Osteoblast (primary cell): ENCODE data around the gene MDGA2. TPM values are rescaled to one million over a fixed set of nuclear protein-coding genes. Genes with fewer than 3 reads are reported as not detected.

ENCODE experiments used
- DNase-seq: peaks from one replicate; pipeline ENCODE4 v3.0.0; 2011; ENCODE audit warnings: low spot score, mixed read lengths; ENCODE audit not compliant: insufficient read length; ENCODE audit errors: missing footprints
- H2AFZ ChIP-seq: 2 replicates; pipeline ENCODE4 v1.6.0; 2011; ENCODE audit warnings: mild to moderate bottlenecking, low read length
- H3K27ac ChIP-seq: 2 replicates; pipeline ENCODE4 v1.5.1; 2011; ENCODE audit warnings: mild to moderate bottlenecking, low read depth, low read length, moderate library complexity
- H3K27me3 ChIP-seq: 2 replicates; pipeline ENCODE4 v1.6.0; 2012; ENCODE audit warnings: mild to moderate bottlenecking, control low read depth, inconsistent platforms, low read length, moderate library complexity; ENCODE audit not compliant: insufficient read depth
- H3K36me3 ChIP-seq: 2 replicates; pipeline ENCODE4 v1.5.1; 2011; ENCODE audit warnings: mild to moderate bottlenecking, low read length, control low read depth, moderate library complexity; ENCODE audit not compliant: insufficient read depth
- H3K4me1 ChIP-seq: 2 replicates; pipeline ENCODE4 v1.5.1; 2011; ENCODE audit warnings: mild to moderate bottlenecking, low read length, control low read depth, moderate library complexity; ENCODE audit not compliant: insufficient read depth
- H3K4me2 ChIP-seq: 2 replicates; pipeline ENCODE4 v1.6.0; 2011; ENCODE audit warnings: mild to moderate bottlenecking, low read length; ENCODE audit not compliant: insufficient read depth
- H3K4me3 ChIP-seq: fragments of 200-600 bp; sonication (generic); 3 replicates; pipeline ENCODE4 v1.5.1; 2012; ENCODE audit warnings: mild to moderate bottlenecking, low read length, inconsistent platforms; ENCODE audit not compliant: insufficient read depth
- H3K79me2 ChIP-seq: 2 replicates; pipeline ENCODE4 v1.6.0; 2012; ENCODE audit warnings: mild to moderate bottlenecking, low read length, control low read depth, inconsistent platforms; ENCODE audit not compliant: insufficient read depth
- H3K9me3 ChIP-seq: 2 replicates; pipeline ENCODE4 v1.5.1; 2011; ENCODE audit warnings: low read depth, low read length, control low read depth
- H4K20me1 ChIP-seq: 2 replicates; pipeline ENCODE4 v1.6.0; 2012; ENCODE audit warnings: mild to moderate bottlenecking, low read length, control low read depth; ENCODE audit not compliant: insufficient read depth
- total RNA-seq: library from RNA; depleted of rRNA; stranded (reverse); fragments of >200 nt; gene quantifications from 2 replicates; pipeline ENCODE4 v1.2.3, GENCODE V29; 2012
- TF ChIP-seq, protein P1 (sequence below): IDR thresholded peaks from 2 replicates; pipeline ENCODE4 v1.5.1; 2011; ENCODE audit warnings: mild to moderate bottlenecking, low read depth, low read length, moderate library complexity; ENCODE audit errors: extremely low read depth

MDGA2 gene
- total RNA-seq, 1 donor = not detected

DNA sequence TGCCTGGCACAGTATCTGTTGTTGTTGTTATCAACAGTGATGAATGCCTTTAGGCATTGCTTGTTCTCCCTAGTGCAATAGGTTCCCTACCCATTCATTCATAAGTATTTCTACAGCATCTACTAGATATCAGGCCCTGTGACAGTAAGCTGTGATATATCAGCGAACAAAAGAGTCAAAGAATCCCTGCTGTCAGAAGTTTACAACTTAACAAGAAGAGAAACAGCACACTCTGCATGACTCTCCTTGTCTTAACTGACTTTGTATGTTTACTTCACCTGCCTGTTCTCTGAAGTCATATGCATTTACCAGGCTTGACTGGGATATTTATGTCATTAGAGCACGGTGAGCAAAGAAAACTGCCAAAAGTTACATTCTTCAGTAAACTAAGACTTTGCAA lies 571.6 kb downstream of the MDGA2 start:
- Histone ChIP-seq H3K4me3 (no peak overlapping the region), H3K79me2 (no peaks in the 10 kb centered on the region), H3K36me3 (no peaks in the 10 kb centered on the region), H3K9me3 (peaks cover 2% of the 10 kb centered on the region), H3K27ac (no peak overlapping the region), H3K4me1 (no peaks in the 10 kb centered on the region), H4K20me1 (no peaks in the 10 kb centered on the region), H3K4me2 (no peak overlapping the region), H2AFZ (no peak overlapping the region), H3K27me3 (no peaks in the 10 kb centered on the region)
- TF ChIP-seq, protein P1, sequence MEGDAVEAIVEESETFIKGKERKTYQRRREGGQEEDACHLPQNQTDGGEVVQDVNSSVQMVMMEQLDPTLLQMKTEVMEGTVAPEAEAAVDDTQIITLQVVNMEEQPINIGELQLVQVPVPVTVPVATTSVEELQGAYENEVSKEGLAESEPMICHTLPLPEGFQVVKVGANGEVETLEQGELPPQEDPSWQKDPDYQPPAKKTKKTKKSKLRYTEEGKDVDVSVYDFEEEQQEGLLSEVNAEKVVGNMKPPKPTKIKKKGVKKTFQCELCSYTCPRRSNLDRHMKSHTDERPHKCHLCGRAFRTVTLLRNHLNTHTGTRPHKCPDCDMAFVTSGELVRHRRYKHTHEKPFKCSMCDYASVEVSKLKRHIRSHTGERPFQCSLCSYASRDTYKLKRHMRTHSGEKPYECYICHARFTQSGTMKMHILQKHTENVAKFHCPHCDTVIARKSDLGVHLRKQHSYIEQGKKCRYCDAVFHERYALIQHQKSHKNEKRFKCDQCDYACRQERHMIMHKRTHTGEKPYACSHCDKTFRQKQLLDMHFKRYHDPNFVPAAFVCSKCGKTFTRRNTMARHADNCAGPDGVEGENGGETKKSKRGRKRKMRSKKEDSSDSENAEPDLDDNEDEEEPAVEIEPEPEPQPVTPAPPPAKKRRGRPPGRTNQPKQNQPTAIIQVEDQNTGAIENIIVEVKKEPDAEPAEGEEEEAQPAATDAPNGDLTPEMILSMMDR = no peak
- DNase-seq = no peak

DNA sequence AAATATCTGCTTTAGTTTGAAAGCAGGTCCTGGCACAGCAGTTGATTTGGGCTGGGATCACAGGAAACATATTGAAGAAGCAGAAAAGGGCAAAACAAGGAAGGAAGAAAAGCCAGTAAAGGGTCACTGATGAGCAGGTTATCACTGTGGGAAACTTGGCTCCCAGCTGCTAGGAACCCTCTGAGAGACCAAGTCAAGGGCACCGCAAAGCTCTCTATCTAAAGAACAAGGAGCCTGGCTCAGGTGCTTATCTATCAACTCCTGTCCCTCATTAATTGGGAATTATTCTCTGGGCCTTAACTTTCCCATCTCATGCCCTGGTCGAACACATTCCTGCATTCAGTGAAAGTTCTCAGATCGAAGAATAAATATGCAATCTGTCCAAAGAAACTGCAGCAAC lies 572.9 kb downstream of the MDGA2 start:
- no peaks in the 10 kb centered on the region for H4K20me1 ChIP-seq
- TF ChIP-seq, protein P1 = no peak

DNA sequence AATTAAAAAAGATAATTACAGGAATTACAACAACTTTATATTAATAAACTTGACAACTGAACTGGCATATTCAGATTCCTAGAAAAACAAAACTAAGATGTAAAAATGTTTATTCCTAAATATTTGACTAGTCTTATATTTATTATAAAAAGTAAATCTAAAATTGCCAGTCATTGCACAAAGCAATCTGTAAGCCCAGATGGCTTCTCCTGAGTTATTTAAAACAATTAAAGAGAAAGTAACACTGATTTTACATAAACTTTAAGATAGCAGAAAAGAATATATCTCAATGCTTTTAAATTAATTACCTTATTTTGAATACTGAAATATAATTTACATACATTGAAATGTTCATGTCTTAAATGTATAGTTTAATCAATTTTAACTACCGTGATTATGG lies 589.7 kb downstream of the MDGA2 start:
- no peak for DNase-seq
- Histone ChIP-seq H2AFZ (no peak overlapping the region), H3K4me3 (no peak overlapping the region), H3K4me2 (no peak overlapping the region), H3K27me3 (no peaks in the 10 kb centered on the region), H3K36me3 (no peaks in the 10 kb centered on the region), H4K20me1 (no peaks in the 10 kb centered on the region), H3K27ac (no peak overlapping the region), H3K4me1 (no peaks in the 10 kb centered on the region), H3K9me3 (no peaks in the 10 kb centered on the region), H3K79me2 (no peaks in the 10 kb centered on the region)
- TF ChIP-seq, protein P1 = no peak

More for the DNA sequence above, 572.9 kb downstream of the MDGA2 start:
- no peak for DNase-seq
- Histone ChIP-seq H3K4me2 (no peak overlapping the region), H3K9me3 (peaks cover 2% of the 10 kb centered on the region), H3K36me3 (no peaks in the 10 kb centered on the region), H3K27ac (no peak overlapping the region), H2AFZ (no peak overlapping the region), H3K27me3 (no peaks in the 10 kb centered on the region), H3K4me3 (no peak overlapping the region), H3K79me2 (no peaks in the 10 kb centered on the region), H3K4me1 (no peaks in the 10 kb centered on the region)

DNA sequence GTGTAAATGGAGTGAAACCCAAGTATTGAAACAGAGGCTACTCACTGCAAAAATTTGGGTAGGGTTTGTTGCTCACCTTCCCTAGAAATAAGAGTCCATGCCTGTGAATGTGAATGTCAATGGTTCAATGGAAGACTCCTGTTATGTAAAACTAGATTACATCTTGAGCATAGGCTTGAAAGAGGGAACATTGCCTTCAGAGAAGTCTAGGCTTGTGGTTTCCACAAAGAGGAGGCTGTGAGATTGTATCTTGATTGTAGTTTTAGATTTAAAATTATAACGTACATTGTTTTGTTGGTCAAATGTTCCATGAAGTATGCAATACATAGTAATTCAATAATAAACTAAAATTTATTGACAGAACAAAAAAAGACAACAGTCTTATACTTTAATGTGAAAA lies 610.1 kb downstream of the MDGA2 start:
- H3K27ac ChIP-seq = no peak overlapping the region
- no peaks in the 10 kb centered on the region for H3K27me3 ChIP-seq
- no peak for DNase-seq
- H3K79me2 ChIP-seq = no peaks in the 10 kb centered on the region
- TF ChIP-seq, protein P1 = no peak
- H3K36me3 ChIP-seq = no peaks in the 10 kb centered on the region
- no peak overlapping the region for H2AFZ ChIP-seq
- H3K4me2 ChIP-seq = no peak overlapping the region
- no peaks in the 10 kb centered on the region for H3K9me3 ChIP-seq
- H3K4me3 ChIP-seq = no peak overlapping the region
- H3K4me1 ChIP-seq = no peaks in the 10 kb centered on the region
- H4K20me1 ChIP-seq = no peaks in the 10 kb centered on the region
